Renal cortical epithelial cell (primary cell): ENCODE data around the gene PSMA4. TPM values are rescaled to one million over a fixed set of nuclear protein-coding genes. Genes with fewer than 3 reads are reported as not detected.
"Not testable (repeated sequence)": the region's sequence is repeated elsewhere in the genome, so short reads cannot be mapped to it uniquely, and the experiment has no call there.

ENCODE experiments used
- DNase-seq: peaks from one replicate; pipeline ENCODE4 v3.0.0-alpha.2; 2011; ENCODE audit warnings: low read depth
- total RNA-seq: library from RNA; depleted of rRNA; stranded (reverse); fragments of >200 nt; gene quantifications from 2 replicates; pipeline ENCODE4 v1.2.3, GENCODE V29; 2014

PSMA4 gene
- total RNA-seq, 1 donor from 2014 or later = 266 TPM

DNA sequence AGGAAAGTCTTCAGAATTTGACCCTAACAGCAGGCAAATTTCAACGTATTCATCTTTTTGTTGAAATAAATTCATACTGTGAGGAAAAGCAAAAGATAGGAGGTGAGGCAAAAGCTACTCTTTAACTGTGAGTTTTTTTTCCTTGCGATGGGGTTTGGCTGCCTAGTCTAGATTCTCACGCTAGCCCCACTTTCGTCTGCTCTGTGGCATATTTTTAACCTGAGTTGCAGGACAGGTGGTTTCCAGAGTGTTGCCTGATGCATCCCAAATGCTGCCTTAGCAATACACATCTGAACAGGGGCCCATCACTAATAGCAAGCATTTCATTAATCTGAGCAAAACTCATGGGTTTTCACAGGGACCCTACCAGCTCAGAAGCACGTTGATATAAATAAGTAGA lies 11.7 kb downstream of the PSMA4 start:
- DNase-seq = no peak

DNA sequence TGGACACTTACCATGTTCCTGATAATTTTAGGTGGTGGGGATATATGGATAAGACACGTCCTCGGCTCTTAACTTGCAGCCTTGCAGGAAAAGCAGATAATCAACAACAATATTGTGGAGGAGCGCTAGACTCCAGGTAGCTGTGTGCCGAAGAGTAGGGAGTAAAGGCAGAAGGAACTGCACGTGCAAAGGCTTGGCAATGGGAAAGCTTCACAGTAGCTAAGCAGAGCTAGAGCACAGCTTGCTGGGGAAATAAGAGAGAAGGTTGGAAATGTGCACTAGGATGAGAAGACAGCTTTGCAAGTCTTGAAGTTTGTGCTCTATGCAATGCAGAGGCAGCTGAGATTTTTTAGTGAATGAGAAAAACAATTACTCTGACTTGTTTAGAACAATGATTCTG lies 12.4 kb downstream of the PSMA4 start:
- DNase-seq = no peak

DNA sequence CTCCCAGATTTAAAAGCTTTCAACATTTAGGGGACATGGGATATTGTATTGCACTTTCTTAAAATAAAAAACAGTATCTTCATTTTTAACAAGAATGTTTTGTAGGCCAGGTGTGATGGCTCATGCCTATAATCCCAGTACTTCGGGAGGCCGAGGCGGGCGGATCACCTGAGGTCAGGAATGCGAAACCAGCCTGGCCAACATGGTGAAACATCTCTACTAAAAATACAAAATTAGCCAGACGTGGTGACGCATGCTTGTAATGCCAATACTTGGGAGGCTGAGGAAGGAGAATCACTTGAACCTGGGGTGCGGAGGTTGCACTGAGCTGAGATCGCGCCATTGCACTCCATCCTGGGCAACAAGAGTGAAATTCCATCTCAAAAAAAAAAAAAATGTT lies 20.0 kb downstream of the PSMA4 start:
- DNase-seq = not testable (repeated sequence)

DNA sequence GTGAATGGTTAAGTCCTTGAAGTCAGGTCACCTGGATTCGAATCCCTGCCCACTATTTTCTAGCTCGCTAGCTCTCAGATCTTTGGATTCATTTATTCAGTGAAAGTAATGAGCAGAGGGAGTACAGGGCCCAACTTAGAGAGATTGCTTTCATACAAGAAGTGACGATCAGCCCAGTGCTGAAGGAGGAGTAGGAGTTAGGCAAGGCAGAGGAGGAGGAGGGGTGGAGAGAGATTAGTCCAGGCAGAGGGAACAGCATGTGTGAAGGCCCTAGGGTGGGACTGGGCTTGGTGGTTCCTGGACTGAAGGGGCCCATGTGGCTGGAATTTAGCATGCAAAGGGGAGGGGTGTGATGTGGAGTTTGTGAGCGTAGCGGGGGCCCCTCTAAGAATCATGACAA lies 21.2 kb downstream of the PSMA4 start:
- DNase-seq = no peak

DNA sequence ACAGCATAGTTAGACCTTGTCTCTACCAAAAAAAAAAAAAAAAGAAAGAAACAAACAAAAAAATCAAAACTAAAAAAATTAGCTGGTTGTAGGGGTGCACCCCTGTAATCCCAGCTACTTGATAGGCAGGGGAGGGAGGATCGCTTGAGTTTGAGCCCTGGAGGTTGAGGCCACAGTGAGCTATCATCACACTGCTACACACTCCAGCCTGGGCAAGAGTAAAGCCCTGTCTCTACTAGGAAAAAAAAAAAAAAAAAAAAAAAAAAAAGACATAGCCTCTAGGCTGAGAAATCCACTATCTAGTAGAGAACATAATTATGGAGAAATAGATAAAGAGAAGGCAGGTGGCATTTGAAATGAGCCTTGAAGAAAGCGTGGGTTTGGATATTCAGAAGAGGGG lies 22.8 kb downstream of the PSMA4 start:
- no peak for DNase-seq

- no peak for DNase-seq
These were observed 24.5 kb downstream of the PSMA4 start for GRCh38 chr15:78564743-78565096.

GRCh38 chr15:78565097-78565950 lies 25.1 kb downstream of the PSMA4 start, which contains the start of gene CHRNA5:
TSS of gene CHRNA5 (plus strand) at chr15:78565520. CDS start at chr15:78565720, 200 bp downstream.
- peak; percentile 75 for DNase-seq

GRCh38 chr15:78565951-78566774 lies 25.9 kb downstream of the PSMA4 start:
- DNase-seq = peak; percentile 27

DNA sequence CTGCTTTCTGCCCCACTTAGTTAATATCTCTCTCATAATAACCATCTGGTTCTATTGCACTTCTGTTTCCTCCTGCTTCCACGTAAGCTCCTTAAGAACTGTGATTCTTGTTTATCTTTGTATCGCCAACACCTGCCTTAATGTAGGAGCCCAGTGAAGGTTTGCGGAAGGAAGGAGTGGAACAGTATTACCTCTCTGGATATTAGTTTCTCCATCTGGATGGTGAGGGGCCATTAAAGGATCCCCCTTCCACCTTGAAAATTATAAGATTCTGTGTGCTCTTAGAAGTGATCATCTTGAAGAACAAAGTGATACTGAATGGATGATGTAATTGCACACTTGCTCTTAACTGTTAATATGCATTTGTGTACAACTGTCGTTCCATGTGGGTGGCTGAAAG lies 27.3 kb downstream of the PSMA4 start:
- DNase-seq = no peak

DNA sequence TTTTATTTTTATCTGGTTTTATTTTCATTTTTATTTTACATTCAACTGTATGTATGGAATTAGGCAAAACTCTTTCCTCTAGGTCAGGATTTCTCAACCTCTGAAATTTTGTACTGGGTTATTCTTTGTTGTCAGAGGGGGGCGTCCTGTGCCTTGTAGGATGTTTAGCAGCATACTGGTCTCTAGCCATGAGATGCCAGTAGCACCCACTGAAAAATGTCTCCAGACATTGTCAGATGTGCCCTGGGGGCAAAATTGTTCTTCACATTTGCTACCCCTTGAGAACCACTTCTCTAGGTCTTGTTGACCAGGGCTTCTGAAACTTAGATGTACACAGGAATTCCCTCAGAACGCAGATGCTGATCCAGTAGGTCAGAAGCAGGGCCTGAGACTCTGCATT lies 30.5 kb downstream of the PSMA4 start:
- no peak for DNase-seq

- DNase-seq = no peak
These were observed 31.1 kb downstream of the PSMA4 start for GRCh38 chr15:78571382-78571781.

DNA sequence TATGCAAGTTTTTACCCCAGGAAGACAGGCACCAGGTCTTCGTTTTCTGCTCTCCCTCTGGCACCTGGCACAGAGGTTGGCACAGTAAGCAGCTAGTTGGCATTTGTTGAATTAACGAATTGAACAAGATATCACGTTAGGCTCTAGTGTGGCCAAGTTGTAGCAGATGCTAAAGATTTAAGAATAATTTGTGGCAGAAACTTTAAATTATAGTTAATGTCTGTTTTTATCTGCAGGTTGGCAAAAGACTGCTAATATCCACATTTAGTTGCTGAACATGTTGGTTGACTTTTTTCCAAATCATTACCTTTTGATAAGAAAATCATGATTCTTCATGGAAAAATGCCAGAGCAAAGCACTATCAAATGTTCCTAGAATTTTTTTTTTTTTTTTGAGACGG lies 33.2 kb downstream of the PSMA4 start:
- no peak for DNase-seq

DNA sequence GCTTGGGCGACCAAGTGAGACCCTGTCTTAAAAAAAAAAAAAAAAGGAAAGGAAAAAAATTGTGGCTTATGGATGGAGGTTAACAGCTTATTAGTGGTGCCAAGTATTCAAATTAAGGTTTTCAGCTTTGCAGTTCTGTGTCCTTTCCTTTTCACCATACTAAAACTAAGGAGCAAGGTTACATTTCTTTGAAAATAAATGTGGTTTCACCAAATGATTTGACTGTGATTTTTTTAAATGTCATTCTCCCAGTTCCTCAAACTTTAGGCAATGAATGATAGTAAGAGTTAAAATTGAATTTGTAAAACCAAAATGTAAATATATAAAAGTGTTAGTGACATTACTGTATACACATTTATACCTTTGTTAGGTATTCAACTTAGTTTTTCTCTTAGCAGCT lies 34.7 kb downstream of the PSMA4 start:
- DNase-seq = no peak

DNA sequence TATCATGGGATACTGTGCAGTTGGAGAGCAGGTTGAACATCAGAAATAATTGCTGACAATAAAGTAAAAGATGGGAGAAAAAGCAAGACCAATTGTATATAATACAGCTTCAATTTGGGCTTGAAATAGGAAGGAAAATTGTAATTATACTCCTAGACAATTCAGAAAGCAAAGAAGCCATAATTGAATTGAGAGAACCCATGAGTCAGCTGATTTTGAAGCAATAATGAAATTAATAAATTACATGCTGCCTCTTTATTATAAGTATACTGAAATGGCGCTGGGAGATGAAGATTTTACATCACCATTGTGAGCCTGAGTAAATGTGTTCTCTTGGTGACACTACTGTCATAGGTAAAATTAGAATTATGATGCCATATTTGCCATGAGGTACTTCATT lies 57.3 kb downstream of the PSMA4 start:
- DNase-seq = no peak

- DNase-seq = no peak
These were observed 58.1 kb downstream of the PSMA4 start for GRCh38 chr15:78598348-78598747.

DNA sequence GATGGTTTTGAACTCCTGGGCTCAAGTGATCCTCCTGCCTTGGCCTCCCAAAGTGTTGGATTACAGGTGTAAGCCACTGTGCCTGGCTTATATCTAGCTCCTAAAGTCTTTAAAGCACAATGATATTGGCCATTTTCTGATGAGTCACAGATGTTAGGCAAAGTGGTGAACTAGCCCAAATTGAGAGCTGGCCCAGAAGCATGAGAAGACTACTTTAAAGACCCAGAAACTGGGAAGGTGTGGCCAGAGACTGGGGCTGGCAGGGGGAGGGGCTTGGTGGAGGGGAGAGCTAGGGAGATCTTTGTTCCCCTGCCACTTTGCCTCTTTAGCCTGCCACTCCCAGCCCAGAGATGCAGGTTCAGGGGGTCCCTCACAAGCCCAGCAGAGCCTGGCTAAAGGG lies 58.9 kb downstream of the PSMA4 start:
- no peak for DNase-seq

Other genes with a start within 250 kb of the PSMA4 start
- 60.6 and 89.1 TPM in 2 replicates for gene SKIC8, start 240.8 kb upstream of the PSMA4 start, total RNA-seq
- gene CRABP1, start 200.1 kb upstream of the PSMA4 start, total RNA-seq = not detected in 2 replicates
- 68.5 and 70.2 TPM in 2 replicates for gene IREB2, start 102.2 kb upstream of the PSMA4 start, total RNA-seq
- gene HYKK, start 32.9 kb upstream of the PSMA4 start, total RNA-seq = 1.9 and 4.8 TPM in 2 replicates
- gene CHRNA5, start 25.1 kb downstream of the PSMA4 start, total RNA-seq = 4.1 and 6.6 TPM in 2 replicates
- gene CHRNA3, start 80.6 kb downstream of the PSMA4 start, total RNA-seq = not detected in 2 replicates
- 0.15 TPM in 1 of 2 replicates, not detected in the other for gene CHRNB4, start 100.8 kb downstream of the PSMA4 start, total RNA-seq